K562 (cell line): ENCODE measurements around the gene KAT5. TPM values are rescaled to one million over a fixed set of nuclear protein-coding genes. Genes with fewer than 3 reads are reported as not detected.

Experiments
- ARID1B ChIP-seq: fragments of 450-650 bp; IDR thresholded peaks from 2 replicates; pipeline ENCODE4 v1.6.1; 2016; ENCODE audit warnings: antibody characterized with exemption, mild to moderate bottlenecking, inconsistent platforms
- ARNT ChIP-seq, 2 experiments: fragments of 450-650 bp; IDR thresholded peaks; 2 replicates each; pipeline ENCODE4 v1.6.1; 2016; ENCODE audit warnings: mild to moderate bottlenecking in 1 of 2
- CBFA2T2 ChIP-seq: fragments of 450-650 bp; conservative IDR thresholded peaks from 2 replicates; pipeline ENCODE4 v1.6.1; 2017; ENCODE audit warnings: mild to moderate bottlenecking
- DEAF1 ChIP-seq: fragments of 450-650 bp; formaldehyde crosslinking; IDR thresholded peaks from 2 replicates; pipeline ENCODE4 v1.4.0; 2020; ENCODE audit warnings: mild to moderate bottlenecking, moderate library complexity
- EHMT2 ChIP-seq: fragments of 450-650 bp; IDR thresholded peaks from 2 replicates; pipeline ENCODE4 v1.6.1; 2018; ENCODE audit warnings: antibody characterized with exemption
- GATAD2A ChIP-seq: fragments of 450-650 bp; IDR thresholded peaks from 2 replicates; pipeline ENCODE4 v1.6.1; 2017
- NR2C1 ChIP-seq, 2 experiments: fragments of 450-650 bp; IDR thresholded peaks; 2 replicates each; pipeline ENCODE4 v1.6.1; 2017; ENCODE audit warnings: mild to moderate bottlenecking in 2 of 2, antibody characterized with exemption in 1 of 2, inconsistent platforms in 1 of 2, missing compliant biosample characterization in 1 of 2, missing genetic modification characterization in 1 of 2
- NR4A1 ChIP-seq, 2 experiments: fragments of 250-450 bp in 1 of 2; fragments of 450-650 bp in 1 of 2; sonication (Bioruptor Pico) in 1 of 2; IDR thresholded peaks; 2 replicates each; pipeline versions ENCODE4 v1.4.0 to v1.6.1; 2016 to 2020; ENCODE audit warnings: mild to moderate bottlenecking in 2 of 2, missing compliant biosample characterization in 1 of 2, missing genetic modification characterization in 1 of 2, moderate library complexity in 1 of 2
- TAF1 ChIP-seq: IDR thresholded peaks from 2 replicates; pipeline ENCODE4 v1.6.1; 2011; ENCODE audit warnings: mild to moderate bottlenecking, low read length, moderate library complexity; ENCODE audit not compliant: insufficient read depth, control insufficient read depth, severe bottlenecking; ENCODE audit errors: extremely low read depth
- TSHZ1 ChIP-seq: fragments of 250-450 bp; sonication (Bioruptor Pico); IDR thresholded peaks from 2 replicates; pipeline ENCODE4 v1.4.0; 2020; ENCODE audit warnings: mild to moderate bottlenecking, moderate library complexity
- USF1 ChIP-seq: sonication (generic); formaldehyde crosslinking; IDR thresholded peaks from 2 replicates; pipeline ENCODE4 v1.9.0; 2022; ENCODE audit warnings: mild to moderate bottlenecking, missing genetic modification reagents
- ZBTB2 ChIP-seq: fragments of 450-650 bp; IDR thresholded peaks from 2 replicates; pipeline ENCODE4 v1.6.1; 2016; ENCODE audit warnings: antibody characterized with exemption
- ZHX1 ChIP-seq: fragments of 150-350 bp; conservative IDR thresholded peaks from 2 replicates; pipeline ENCODE4 v1.6.1; 2014; ENCODE audit warnings: low read length
- polyA plus RNA-seq, 8 experiments: library from polyadenylated mRNA; depleted of rRNA in 4 of 8; stranded (reverse) in 5 of 8; unstranded in 3 of 8; fragments of >200 nt; fragmentation: Nextera tagmentation in 2 of 8; fragmentation: Illumina TruSeq in 1 of 8; extraction: Ambion mirVana in 2 of 8; extraction: Trizol in 1 of 8; gene quantifications; 2 replicates each; pipeline versions ENCODE4 v1.2.1 to v1.2.3, GENCODE V29; 2011 to 2014; ENCODE audit warnings: inconsistent platforms in 1 of 8, missing spikeins in 1 of 8
- total RNA-seq, 7 experiments: library from RNA; depleted of rRNA in 6 of 7; stranded (reverse); fragments of >200 nt in 6 of 7; fragmentation: Illumina TruSeq in 2 of 7; extraction: Trizol in 2 of 7; gene quantifications; 2 replicates each; pipeline versions ENCODE4 v1.2.1 to v1.2.3, GENCODE V29; 2011 to 2021; ENCODE audit warnings: low replicate concordance in 1 of 7

KAT5 gene
- total and polyA plus RNA-seq, 9 of the 15 experiments (the other 6 are each of a cell fraction or from before 2014, with no cell fraction given) = 3.6 to 76.8 (median 52.7) TPM

- TF ChIP-seq TSHZ1 (CRISPR knock-in tag) (no peak), ZHX1 (no peak), NR2C1 (IDR thresholded peaks at IDR 0.05) (no peak), NR2C1 (tag; IDR thresholded peaks at IDR 0.05) (peak; percentile 54; the same call in 1 of the 2 replicates), ZBTB2 (no peak), ARNT (IDR thresholded peaks at IDR 0.05) (no peak), ARID1B (peak; percentile 62), NR4A1 (CRISPR knock-in tag; IDR thresholded peaks at IDR 0.05) (no peak), NR4A1 (tag; IDR thresholded peaks at IDR 0.05) (0 out of 2 replicates have a peak, but pooled peaks have one; percentile 41), EHMT2 (peak; percentile 68; the same call in 1 of the 2 replicates), CBFA2T2 (no peak), USF1 (CRISPR knock-in tag) (peak; percentile 64), GATAD2A (0 out of 2 replicates have a peak, but pooled peaks have one; percentile 19), TAF1 (peak; percentile 33), DEAF1 (no peak)
These were observed 19.7 kb upstream of the KAT5 start (continued) for GRCh38 chr11:65692367-65692766.
